Retinal pigment epithelial cell (primary cell): ENCODE results near the gene FAM200C.

Source experiments
- DNase-seq: peaks from one replicate; pipeline ENCODE4 v3.0.0-alpha.2; 2010; ENCODE audit warnings: low read depth
- H3K4me3 ChIP-seq: 2 replicates; pipeline ENCODE4 v1.5.1; 2011; ENCODE audit warnings: mild to moderate bottlenecking, low read length, control low read depth, moderate library complexity
- TF ChIP-seq, protein P1 (sequence below): conservative IDR thresholded peaks from 2 replicates; pipeline ENCODE4 v1.5.1; 2011; ENCODE audit warnings: low read depth, low read length, control low read depth, inconsistent platforms

Gene FAM200C

GRCh38 chr5:160399402-160400353, at the start of gene FAM200C:
TSS of gene FAM200C (minus strand) at chr5:160400054. CDS start at chr5:160395490, 4,564 bp downstream.
- TF ChIP-seq, protein P1, sequence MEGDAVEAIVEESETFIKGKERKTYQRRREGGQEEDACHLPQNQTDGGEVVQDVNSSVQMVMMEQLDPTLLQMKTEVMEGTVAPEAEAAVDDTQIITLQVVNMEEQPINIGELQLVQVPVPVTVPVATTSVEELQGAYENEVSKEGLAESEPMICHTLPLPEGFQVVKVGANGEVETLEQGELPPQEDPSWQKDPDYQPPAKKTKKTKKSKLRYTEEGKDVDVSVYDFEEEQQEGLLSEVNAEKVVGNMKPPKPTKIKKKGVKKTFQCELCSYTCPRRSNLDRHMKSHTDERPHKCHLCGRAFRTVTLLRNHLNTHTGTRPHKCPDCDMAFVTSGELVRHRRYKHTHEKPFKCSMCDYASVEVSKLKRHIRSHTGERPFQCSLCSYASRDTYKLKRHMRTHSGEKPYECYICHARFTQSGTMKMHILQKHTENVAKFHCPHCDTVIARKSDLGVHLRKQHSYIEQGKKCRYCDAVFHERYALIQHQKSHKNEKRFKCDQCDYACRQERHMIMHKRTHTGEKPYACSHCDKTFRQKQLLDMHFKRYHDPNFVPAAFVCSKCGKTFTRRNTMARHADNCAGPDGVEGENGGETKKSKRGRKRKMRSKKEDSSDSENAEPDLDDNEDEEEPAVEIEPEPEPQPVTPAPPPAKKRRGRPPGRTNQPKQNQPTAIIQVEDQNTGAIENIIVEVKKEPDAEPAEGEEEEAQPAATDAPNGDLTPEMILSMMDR = no peak
- peak; percentile 63 for DNase-seq
- H3K4me3 ChIP-seq = peak within 1 kb of the TSS; percentile 82

DNA sequence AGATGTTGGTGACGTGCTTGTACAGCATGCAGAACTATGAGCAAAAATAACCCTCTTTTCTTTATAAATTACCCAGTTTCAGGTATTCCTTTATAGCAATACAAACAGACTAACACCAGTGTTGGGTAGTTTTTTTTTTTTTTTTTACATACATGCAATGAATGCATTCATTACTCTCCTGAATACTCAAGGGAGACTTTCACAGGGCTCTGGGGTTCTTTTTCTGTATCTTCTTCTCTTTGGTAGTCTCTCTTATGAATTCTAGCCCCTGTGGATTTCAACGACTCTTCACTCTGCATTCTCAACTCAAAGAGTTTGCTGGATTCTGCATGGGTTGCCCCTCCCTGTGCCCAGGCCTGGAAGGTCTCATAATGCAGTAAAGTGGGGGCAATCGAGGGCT, 49.6 kb upstream of the FAM200C start:
- no peak overlapping the region for H3K4me3 ChIP-seq
- TF ChIP-seq, protein P1 = no peak
- no peak for DNase-seq

- TF ChIP-seq, protein P1 = no peak
- DNase-seq = peak; percentile 90
- no peak overlapping the region for H3K4me3 ChIP-seq
Observed at GRCh38 chr5:160448886-160449285, 49.0 kb upstream of the FAM200C start.

DNA sequence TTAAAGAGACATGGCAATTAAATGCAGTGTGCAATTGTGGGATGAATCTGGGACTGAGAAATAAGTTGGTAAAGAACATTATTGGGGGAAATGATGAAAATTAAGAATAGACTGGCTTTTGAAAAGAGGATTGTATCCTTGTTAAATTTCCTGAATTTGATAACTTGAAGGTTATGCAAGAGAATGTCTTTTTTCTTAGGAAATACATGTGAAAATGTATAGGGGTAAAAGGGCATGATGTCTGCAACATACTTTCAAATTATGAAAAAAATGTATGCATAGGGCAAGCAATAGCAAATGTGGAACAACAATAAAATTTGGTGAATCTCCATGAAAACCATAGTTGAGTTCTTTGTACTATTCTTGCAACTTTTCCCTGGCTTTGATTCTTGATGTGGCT, 45.9 kb upstream of the FAM200C start:
- no peak for DNase-seq
- TF ChIP-seq, protein P1 = no peak

GRCh38 chr5:160445132-160445531, 45.3 kb upstream of the FAM200C start:
- no peak overlapping the region for H3K4me3 ChIP-seq
- no peak for DNase-seq
- TF ChIP-seq, protein P1 = no peak

More for the DNA sequence above, 45.9 kb upstream of the FAM200C start:
- no peak overlapping the region for H3K4me3 ChIP-seq

GRCh38 chr5:160444407-160444806, 44.6 kb upstream of the FAM200C start:
- H3K4me3 ChIP-seq = no peak overlapping the region
- no peak for DNase-seq
- TF ChIP-seq, protein P1 = no peak
